ENCODE results near the gene SIDT2.

The SIDT2 gene

DNA sequence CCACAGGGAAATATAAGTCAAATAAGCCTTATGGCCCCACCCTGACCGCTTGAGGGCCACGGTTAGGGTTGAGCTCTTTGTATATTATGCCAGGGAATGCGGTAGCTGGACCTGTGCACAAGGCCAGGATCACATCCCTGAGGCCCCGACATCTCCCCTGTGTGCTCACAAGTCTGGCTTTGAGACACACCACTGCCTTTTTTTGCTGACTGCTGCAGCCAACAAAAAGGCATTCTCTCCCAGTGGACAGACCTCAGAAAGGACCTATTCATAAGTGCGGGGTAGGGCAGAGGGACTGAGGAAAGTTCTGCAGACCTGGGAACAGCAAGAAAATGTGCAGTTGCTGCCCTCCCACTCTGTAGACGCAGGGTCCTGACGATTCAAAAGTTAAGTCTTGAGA lies 3.4 kb upstream of the SIDT2 start:
- DNase-seq (ENCODE audit: low read depth): no peak
- no peak overlapping the region for H3K4me3 ChIP-seq (ENCODE audit: low read depth, low read length)
- TF ChIP-seq CTCF (IDR thresholded peaks at IDR 0.05; ENCODE audit: low read depth, low read length, missing control alignments): no peak

GRCh38 chr11:117175781-117176180 lies 2.8 kb upstream of the SIDT2 start:
- no peak for DNase-seq (ENCODE audit: low read depth)
- H3K4me3 ChIP-seq (ENCODE audit: low read depth, low read length): no peak overlapping the region
- no peak for TF ChIP-seq CTCF (IDR thresholded peaks at IDR 0.05; ENCODE audit: low read depth, low read length, missing control alignments)

- no peak for TF ChIP-seq CTCF (IDR thresholded peaks at IDR 0.05; ENCODE audit: low read depth, low read length, missing control alignments)
- DNase-seq (ENCODE audit: low read depth): no peak
- H3K4me3 ChIP-seq (ENCODE audit: low read depth, low read length): no peak overlapping the region
Measured at GRCh38 chr11:117176186-117176585, 2.4 kb upstream of the SIDT2 start.

GRCh38 chr11:117177534-117178209 lies 871 bp upstream of the SIDT2 start:
- no peak for DNase-seq (ENCODE audit: low read depth)
- peak overlapping the region; percentile 82 for H3K4me3 ChIP-seq (ENCODE audit: low read depth, low read length)
- TF ChIP-seq CTCF (IDR thresholded peaks at IDR 0.05; ENCODE audit: low read depth, low read length, missing control alignments): no peak

GRCh38 chr11:117179048-117179999 lies 781 bp downstream of the SIDT2 start:
- DNase-seq (ENCODE audit: low read depth): no peak
- no peak for TF ChIP-seq CTCF (IDR thresholded peaks at IDR 0.05; ENCODE audit: low read depth, low read length, missing control alignments)
- H3K4me3 ChIP-seq (ENCODE audit: low read depth, low read length): peak overlapping the region; percentile 82

DNA sequence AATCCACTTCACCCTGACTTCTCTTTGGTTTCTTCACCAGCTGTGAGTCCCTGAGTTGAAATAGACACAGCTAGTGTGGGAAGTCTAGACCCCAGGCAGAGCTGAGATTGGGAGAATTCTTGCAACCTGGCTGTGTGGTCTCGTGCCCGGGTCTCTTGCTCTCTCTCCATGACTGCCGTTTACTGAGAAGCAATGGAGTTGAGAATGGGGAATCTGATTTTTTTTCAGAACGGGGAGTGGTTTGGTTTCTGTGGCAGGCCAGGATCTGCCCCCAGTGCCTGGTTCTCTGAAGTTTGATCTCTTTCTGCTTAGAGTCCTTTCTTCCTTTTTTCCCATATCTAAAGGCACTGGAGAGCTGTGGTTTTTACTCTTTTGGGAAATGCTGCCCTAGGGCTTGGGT lies 1.5 kb downstream of the SIDT2 start:
- H3K4me3 ChIP-seq (ENCODE audit: low read depth, low read length): peak overlapping the region; percentile 82
- no peak for TF ChIP-seq CTCF (IDR thresholded peaks at IDR 0.05; ENCODE audit: low read depth, low read length, missing control alignments)
- DNase-seq (ENCODE audit: low read depth): no peak
